ENCODE data around the gene TLCD2. TPM values are rescaled to one million over a fixed set of nuclear protein-coding genes. Genes with fewer than 3 reads are reported as not detected.
A peak's percentile ranks its signal among the peaks of the same experiment; 100 is the strongest.

Gene TLCD2
- total and polyA plus RNA-seq, 2 of the 13 experiments (the other 11 are each of a cell fraction or from before 2014, with no cell fraction given), result 0.90 to 1.1 TPM

DNA sequence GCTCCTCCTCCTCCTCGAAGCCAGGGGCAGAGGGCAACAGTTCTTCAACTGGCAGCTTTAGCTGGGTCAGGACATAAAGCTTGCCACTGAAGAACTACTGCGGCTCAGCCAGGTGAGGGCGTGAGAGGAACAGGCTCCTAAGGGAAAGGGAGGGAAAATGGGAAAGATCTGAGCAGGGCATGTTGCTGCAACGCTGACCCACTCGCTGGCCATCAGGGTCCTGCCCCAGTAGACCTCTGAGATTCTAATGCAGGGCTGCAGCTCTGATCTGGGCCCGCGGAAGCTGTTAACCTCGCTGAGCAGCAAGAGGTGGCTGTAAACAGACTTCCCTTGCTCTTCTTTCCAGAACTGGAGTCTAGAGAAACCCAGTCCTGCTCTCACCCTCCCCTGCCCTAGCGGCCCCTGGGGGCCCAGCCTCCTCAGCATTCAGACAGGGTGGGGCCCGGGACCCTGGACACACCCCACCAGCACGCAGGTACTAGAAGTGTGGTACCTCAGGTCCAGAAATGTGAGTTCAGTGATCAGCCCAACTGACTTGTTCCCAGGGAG lies 3.8 kb upstream of the TLCD2 start (continued):
- TF ChIP-seq HDAC2 (CRISPR knock-in tag; IDR thresholded peaks at IDR 0.05) (peak; percentile 52; the same call in 1 of the 2 replicates), SAP130 (CRISPR knock-in tag; IDR thresholded peaks at IDR 0.05; ENCODE audit: low read depth) (peak; percentile 40; the same call in 1 of the 2 replicates), ARHGAP35 (CRISPR knock-in tag; IDR thresholded peaks at IDR 0.05; ENCODE audit: borderline replicate concordance) (no peak), ZNF674 (CRISPR knock-in tag; IDR thresholded peaks at IDR 0.05; ENCODE audit: low read depth) (no peak), RAD21 (CRISPR knock-in tag; IDR thresholded peaks at IDR 0.05) (peak; percentile 77), DPF2 (CRISPR knock-in tag; IDR thresholded peaks at IDR 0.05; ENCODE audit: borderline replicate concordance, low read depth) (no peak), ZNF253 (CRISPR knock-in tag; IDR thresholded peaks at IDR 0.05; ENCODE audit: borderline replicate concordance) (no peak), ZNF431 (CRISPR knock-in tag; IDR thresholded peaks at IDR 0.05; ENCODE audit: borderline replicate concordance, low read depth) (no peak), TCF7L2 (IDR thresholded peaks at IDR 0.05; ENCODE audit: low read depth, low read length) (no peak), HHEX (CRISPR knock-in tag; IDR thresholded peaks at IDR 0.05) (no peak), FOSL1 (CRISPR knock-in tag; IDR thresholded peaks at IDR 0.05; ENCODE audit: borderline replicate concordance) (no peak)
- TF ChIP-seq, protein P1, sequence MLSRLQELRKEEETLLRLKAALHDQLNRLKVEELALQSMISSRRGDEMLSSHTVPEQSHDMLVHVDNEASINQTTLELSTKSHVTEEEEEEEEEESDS (CRISPR knock-in tag; IDR thresholded peaks at IDR 0.05; ENCODE audit: borderline replicate concordance), result no peak
- TF ChIP-seq, protein P2, sequence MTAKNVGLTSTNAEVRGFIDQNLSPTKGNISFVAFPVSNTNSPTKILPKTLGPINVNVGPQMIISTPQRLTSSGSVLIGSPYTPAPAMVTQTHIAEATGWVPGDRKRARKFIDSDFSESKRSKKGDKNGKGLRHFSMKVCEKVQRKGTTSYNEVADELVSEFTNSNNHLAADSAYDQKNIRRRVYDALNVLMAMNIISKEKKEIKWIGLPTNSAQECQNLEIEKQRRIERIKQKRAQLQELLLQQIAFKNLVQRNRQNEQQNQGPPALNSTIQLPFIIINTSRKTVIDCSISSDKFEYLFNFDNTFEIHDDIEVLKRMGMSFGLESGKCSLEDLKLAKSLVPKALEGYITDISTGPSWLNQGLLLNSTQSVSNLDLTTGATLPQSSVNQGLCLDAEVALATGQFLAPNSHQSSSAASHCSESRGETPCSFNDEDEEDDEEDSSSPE (CRISPR knock-in tag; IDR thresholded peaks at IDR 0.05), result peak; percentile 76
- TF ChIP-seq, protein P3, sequence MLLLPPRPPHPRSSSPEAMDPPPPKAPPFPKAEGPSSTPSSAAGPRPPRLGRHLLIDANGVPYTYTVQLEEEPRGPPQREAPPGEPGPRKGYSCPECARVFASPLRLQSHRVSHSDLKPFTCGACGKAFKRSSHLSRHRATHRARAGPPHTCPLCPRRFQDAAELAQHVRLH (CRISPR knock-in tag; IDR thresholded peaks at IDR 0.05; ENCODE audit: borderline replicate concordance, low read depth), result peak; percentile 6; the same call in 1 of the 2 replicates
- TF ChIP-seq, protein P4, sequence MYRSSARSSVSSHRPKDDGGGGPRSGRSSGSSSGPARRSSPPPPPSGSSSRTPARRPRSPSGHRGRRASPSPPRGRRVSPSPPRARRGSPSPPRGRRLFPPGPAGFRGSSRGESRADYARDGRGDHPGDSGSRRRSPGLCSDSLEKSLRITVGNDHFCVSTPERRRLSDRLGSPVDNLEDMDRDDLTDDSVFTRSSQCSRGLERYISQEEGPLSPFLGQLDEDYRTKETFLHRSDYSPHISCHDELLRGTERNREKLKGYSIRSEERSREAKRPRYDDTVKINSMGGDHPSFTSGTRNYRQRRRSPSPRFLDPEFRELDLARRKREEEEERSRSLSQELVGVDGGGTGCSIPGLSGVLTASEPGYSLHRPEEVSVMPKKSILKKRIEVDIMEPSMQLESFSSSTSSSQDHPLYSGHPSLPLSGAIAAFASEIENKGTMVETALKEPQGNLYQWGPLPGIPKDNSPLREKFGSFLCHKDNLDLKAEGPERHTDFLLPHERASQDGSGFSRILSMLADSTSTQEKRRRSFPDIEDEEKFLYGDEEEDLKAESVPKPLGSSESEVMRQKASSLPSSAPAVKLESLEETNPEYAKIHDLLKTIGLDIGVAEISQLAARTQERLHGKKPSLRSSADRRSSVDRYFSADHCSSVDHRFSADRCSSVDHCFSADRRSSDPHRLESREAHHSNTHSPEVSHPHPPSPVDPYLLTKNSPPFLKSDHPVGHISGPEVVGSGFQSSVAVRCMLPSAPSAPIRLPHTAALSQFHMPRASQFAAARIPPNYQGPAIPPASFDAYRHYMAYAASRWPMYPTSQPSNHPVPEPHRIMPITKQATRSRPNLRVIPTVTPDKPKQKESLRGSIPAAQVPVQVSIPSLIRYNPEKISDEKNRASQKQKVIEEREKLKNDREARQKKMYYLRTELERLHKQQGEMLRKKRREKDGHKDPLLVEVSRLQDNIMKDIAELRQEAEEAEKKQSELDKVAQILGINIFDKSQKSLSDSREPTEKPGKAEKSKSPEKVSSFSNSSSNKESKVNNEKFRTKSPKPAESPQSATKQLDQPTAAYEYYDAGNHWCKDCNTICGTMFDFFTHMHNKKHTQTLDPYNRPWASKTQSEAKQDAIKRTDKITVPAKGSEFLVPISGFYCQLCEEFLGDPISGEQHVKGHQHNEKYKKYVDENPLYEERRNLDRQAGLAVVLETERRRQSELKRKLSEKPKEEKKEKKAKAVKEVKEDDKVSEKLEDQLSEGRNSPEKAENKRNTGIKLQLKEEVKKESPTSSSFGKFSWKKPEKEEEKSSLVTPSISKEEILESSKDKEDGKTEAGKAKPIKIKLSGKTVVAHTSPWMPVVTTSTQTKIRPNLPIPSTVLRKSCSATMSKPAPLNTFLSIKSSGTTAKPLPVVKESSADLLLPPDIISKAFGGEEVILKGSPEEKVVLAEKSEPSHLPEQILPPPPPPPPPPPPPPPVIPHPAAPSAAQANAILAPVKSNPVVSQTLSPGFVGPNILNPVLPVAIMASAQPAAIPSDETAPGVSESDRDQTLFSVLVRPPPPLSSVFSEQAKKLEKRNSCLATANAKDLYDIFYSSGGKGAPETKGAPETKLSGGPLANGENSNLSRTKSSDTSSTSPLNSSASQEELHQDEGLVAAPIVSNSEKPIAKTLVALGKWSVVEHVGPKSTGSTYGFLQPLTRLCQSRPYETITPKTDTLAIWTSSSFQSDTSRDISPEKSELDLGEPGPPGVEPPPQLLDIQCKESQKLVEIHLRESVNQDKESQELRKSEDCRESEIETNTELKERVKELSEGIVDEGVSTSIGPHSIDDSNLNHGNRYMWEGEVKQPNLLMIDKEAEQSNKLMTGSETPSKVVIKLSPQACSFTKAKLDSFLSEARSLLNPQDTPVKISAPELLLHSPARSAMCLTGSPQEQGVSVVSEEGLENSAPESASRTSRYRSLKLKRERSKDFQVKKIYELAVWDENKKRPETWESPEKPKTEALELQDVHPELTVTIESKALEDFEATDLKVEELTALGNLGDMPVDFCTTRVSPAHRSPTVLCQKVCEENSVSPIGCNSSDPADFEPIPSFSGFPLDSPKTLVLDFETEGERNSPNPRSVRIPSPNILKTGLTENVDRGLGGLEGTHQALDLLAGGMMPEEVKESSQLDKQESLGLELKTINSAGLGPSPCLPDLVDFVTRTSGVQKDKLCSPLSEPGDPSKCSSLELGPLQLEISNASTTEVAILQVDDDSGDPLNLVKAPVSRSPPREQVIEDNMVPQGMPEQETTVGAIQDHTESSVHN (CRISPR knock-in tag; IDR thresholded peaks at IDR 0.05), result no peak
- TF ChIP-seq, protein P5, sequence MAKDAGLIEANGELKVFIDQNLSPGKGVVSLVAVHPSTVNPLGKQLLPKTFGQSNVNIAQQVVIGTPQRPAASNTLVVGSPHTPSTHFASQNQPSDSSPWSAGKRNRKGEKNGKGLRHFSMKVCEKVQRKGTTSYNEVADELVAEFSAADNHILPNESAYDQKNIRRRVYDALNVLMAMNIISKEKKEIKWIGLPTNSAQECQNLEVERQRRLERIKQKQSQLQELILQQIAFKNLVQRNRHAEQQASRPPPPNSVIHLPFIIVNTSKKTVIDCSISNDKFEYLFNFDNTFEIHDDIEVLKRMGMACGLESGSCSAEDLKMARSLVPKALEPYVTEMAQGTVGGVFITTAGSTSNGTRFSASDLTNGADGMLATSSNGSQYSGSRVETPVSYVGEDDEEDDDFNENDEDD (CRISPR knock-in tag; IDR thresholded peaks at IDR 0.05; ENCODE audit: borderline replicate concordance), result peak; percentile 90; the same call in 1 of the 2 replicates
- TF ChIP-seq, protein P6, sequence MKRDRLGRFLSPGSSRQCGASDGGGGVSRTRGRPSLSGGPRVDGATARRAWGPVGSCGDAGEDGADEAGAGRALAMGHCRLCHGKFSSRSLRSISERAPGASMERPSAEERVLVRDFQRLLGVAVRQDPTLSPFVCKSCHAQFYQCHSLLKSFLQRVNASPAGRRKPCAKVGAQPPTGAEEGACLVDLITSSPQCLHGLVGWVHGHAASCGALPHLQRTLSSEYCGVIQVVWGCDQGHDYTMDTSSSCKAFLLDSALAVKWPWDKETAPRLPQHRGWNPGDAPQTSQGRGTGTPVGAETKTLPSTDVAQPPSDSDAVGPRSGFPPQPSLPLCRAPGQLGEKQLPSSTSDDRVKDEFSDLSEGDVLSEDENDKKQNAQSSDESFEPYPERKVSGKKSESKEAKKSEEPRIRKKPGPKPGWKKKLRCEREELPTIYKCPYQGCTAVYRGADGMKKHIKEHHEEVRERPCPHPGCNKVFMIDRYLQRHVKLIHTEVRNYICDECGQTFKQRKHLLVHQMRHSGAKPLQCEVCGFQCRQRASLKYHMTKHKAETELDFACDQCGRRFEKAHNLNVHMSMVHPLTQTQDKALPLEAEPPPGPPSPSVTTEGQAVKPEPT (CRISPR knock-in tag; IDR thresholded peaks at IDR 0.05; ENCODE audit: low read depth), result no peak

All from HepG2 (cell line).